ENCODE measurements around the gene GAS2L2. TPM values are rescaled to one million over a fixed set of nuclear protein-coding genes. Genes with fewer than 3 reads are reported as not detected.
"Not testable (repeated sequence)": the region's sequence is repeated elsewhere in the genome, so short reads cannot be mapped to it uniquely, and the experiment has no call there.

GAS2L2 gene
- total RNA-seq, 2 experiments from 2014 or later: not detected

DNA sequence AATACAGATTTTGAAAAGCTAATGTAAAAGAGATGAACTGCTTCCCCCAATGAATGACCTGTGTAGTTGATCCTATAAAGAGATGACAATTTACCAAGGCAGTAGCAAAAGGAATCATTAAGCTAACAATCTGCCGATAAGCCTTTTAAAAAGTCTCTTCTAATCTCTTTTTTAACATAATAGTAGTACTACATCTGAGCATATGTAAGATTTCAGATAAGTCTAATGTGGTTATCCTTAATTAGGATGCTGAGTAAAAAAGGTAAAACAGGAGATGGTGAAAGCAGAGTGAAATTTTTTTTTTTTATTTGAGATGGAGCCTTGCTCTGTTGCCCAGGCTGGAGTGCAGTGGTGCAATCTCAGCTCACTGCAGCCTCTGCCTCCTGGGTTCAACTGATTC is 47.8 kb downstream of the GAS2L2 start:
- H3K36me3 Mint-ChIP-seq: peaks cover 12% of the 10 kb centered on the region
- no peak overlapping the region for H3K27ac Mint-ChIP-seq
- no peak overlapping the region for H3K4me3 Mint-ChIP-seq
- intact Hi-C loops (cut with micrococcal nuclease): no loop called here
- POLR2A ChIA-PET: no interaction called here
- H3K27me3 Mint-ChIP-seq: no peaks in the 10 kb centered on the region
- peaks cover 3% of the 10 kb centered on the region for H3K9me3 Mint-ChIP-seq
- CTCF ChIA-PET: interaction anchor here (0.8 to 1.4 kb wide), 2 partner anchors 42 to 93 kb away, joined by 3 to 4 read pairs; no protein-coding TSS in a partner anchor
- no peak for DNase-seq
- peaks cover 27% of the 10 kb centered on the region for H3K4me1 Mint-ChIP-seq (ENCODE audit: low read depth)

DNA sequence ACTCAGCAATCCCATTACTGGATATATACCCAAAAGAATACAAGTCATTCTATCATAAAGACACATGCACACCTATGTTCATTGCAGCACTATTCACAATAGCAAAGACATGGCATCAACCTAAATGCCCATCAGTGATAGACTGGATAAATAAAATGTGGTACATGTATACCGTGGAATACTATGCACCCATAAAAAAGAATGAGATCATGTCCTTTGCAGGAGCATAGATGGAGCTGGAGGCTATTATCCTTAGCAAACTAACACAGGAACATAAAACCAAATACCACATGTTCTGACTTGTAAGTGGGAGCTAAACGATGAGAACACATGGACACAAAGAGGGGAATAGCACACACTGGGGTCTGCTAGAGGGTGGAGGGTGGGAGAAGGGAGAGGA is 49.7 kb downstream of the GAS2L2 start:
- H3K27me3 Mint-ChIP-seq; H3K9me3 Mint-ChIP-seq; intact Hi-C loops (cut with micrococcal nuclease); DNase-seq; CTCF ChIA-PET; H3K4me3 Mint-ChIP-seq; H3K27ac Mint-ChIP-seq; POLR2A ChIA-PET: not testable (repeated sequence)
- Mint-ChIP-seq H3K36me3 (peaks cover 10% of the 10 kb centered on the region), H3K4me1 (ENCODE audit: low read depth) (peaks cover 20% of the 10 kb centered on the region)

DNA sequence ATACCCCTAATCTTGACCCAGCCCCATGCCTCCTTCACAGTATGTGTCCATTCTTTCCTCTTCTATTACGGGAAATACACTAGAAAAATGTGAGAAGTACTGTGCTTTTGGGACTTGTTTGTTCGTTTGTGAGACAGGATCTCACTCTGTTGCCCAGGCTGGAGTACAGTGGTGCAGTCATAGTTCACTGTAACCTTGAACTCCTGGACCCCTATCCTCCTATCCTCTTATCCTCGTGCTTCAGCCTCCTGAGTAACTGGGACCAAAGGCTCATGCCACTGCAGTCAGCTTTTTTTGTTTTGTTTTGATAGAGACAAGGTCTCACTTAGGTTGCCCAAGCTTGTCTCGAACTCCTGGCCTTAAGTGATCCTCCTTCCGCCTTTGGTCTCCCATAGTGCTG is 51.5 kb downstream of the GAS2L2 start:
- ChIA-PET POLR2A (no interaction called here), CTCF (no interaction called here)
- Mint-ChIP-seq H3K9me3 (peaks cover 3% of the 10 kb centered on the region), H3K36me3 (peaks cover 15% of the 10 kb centered on the region), H3K4me3 (no peak overlapping the region), H3K27ac (no peak overlapping the region), H3K4me1 (ENCODE audit: low read depth) (peaks cover 8% of the 10 kb centered on the region), H3K27me3 (no peaks in the 10 kb centered on the region)
- no peak for DNase-seq
- intact Hi-C loops (cut with micrococcal nuclease): no loop called here

DNA sequence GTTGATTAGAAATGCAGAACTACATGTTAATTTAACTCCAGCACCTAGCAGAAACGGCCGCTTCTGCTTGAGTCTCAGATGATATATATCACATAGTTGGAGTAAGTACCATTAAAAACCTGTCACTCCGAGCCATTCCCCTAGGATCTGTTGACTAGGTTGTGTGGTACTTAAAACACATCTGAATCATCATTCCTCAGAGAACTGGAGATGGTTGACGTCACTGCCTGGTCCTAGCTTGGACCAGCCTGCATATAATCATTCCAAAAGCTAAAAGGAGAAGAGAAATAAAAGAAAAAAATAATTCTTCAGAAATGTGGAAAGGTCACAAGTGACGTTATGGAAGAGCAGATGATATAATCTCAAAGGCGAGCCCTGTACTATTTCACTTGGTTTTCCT is 52.9 kb downstream of the GAS2L2 start:
- H3K27ac Mint-ChIP-seq: no peak overlapping the region
- H3K27me3 Mint-ChIP-seq: no peaks in the 10 kb centered on the region
- H3K9me3 Mint-ChIP-seq: peaks cover 3% of the 10 kb centered on the region
- peaks cover 3% of the 10 kb centered on the region for H3K4me1 Mint-ChIP-seq (ENCODE audit: low read depth)
- POLR2A ChIA-PET: no interaction called here
- no peak for DNase-seq
- intact Hi-C loops (cut with micrococcal nuclease): no loop called here
- H3K4me3 Mint-ChIP-seq: no peak overlapping the region
- CTCF ChIA-PET: no interaction called here
- H3K36me3 Mint-ChIP-seq: peaks cover 22% of the 10 kb centered on the region

DNA sequence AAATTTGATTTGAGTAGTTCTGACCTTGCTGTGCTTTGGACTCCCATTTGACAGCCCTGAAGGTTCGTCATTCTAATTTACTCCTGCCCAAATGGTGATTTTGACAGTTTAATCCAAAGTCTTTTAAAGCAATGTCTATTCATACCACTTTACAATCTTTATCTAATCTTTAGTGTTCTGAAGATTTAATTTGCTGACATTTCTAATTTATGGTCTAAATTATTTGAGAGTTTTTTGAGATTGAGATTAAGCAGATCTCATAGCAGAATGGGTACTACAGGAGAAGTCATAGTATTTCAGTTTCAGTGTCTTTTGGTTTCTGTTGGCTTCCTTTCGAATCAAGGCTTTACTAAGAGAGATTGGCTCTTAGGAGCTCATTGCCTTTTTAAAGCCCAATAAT is 54.2 kb downstream of the GAS2L2 start:
- intact Hi-C loops (cut with micrococcal nuclease): no loop called here
- CTCF ChIA-PET: no interaction called here
- peaks cover 25% of the 10 kb centered on the region for H3K36me3 Mint-ChIP-seq
- H3K4me1 Mint-ChIP-seq (ENCODE audit: low read depth): no peaks in the 10 kb centered on the region
- no peaks in the 10 kb centered on the region for H3K27me3 Mint-ChIP-seq
- POLR2A ChIA-PET: no interaction called here
- H3K27ac Mint-ChIP-seq: no peak overlapping the region
- peaks cover 3% of the 10 kb centered on the region for H3K9me3 Mint-ChIP-seq
- no peak for DNase-seq
- no peak overlapping the region for H3K4me3 Mint-ChIP-seq

DNA sequence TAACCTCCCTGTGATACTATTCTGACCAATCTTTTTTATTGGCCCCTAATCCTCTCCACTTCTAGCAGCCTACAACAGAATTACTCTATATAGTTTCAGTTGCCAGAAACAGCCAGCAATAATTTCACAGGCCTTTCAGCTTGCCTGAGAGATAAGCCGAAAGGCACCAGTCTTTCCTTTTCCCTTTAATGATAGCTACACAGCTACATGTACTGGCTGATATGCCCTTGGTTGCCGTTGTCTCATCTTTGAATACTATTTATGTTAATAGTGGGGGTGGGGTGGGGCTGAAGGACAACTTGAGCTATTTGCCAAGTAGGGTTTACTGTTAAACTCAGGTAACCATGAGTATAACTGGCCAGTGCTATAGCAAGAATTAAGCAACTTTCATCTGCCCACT is 57.4 kb downstream of the GAS2L2 start:
- Mint-ChIP-seq H3K27me3 (no peaks in the 10 kb centered on the region), H3K36me3 (peaks cover 21% of the 10 kb centered on the region), H3K4me3 (no peak overlapping the region), H3K9me3 (no peaks in the 10 kb centered on the region), H3K27ac (no peak overlapping the region), H3K4me1 (ENCODE audit: low read depth) (no peaks in the 10 kb centered on the region)
- DNase-seq: no peak
- POLR2A ChIA-PET: no interaction called here
- intact Hi-C loops (cut with micrococcal nuclease): no loop called here
- CTCF ChIA-PET: interaction anchor here (1.0 kb wide), 1 partner anchor 52 kb away, joined by 4 read pairs; no protein-coding TSS in a partner anchor

DNA sequence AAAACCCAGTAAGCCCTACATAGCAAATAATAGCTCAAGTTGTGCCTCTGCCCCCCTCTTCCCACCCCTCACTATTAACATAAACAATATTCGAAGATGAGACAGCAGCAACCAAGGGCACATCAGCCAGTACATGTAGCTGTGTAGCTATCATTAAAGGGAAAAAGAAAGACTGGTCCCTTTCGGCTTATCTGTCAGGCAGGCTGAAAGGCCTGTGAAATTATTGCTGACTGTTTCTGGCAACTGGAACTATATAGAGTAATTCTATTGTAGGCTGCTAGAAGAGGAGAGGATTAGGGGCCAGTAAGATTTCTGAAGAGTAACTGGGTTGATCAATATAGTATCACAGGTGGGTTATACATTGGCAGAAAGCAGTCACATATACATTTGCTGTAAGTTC is 58.1 kb downstream of the GAS2L2 start:
- Mint-ChIP-seq H3K4me3 (no peak overlapping the region), H3K27me3 (no peaks in the 10 kb centered on the region), H3K9me3 (no peaks in the 10 kb centered on the region), H3K36me3 (peaks cover 25% of the 10 kb centered on the region), H3K4me1 (ENCODE audit: low read depth) (no peaks in the 10 kb centered on the region), H3K27ac (no peak overlapping the region)
- ChIA-PET CTCF (interaction anchor here (0.6 to 1.0 kb wide), 2 partner anchors 52 to 63 kb away, joined by 3 read pairs; no protein-coding TSS in a partner anchor), POLR2A (no interaction called here)
- DNase-seq: no peak
- intact Hi-C loops (cut with micrococcal nuclease): no loop called here

Other genes starting within 250 kb of the GAS2L2 start
- 10 to 100 TPM; 34.5 to 39.0 TPM for gene SLFN12L, start 215.6 kb downstream of the GAS2L2 start, total RNA-seq
- not detected for gene SLFN14, start 192.4 kb downstream of the GAS2L2 start, total RNA-seq
- 1 to 10 TPM; 4.9 to 6.0 TPM for gene PEX12, start 174.7 kb downstream of the GAS2L2 start, total RNA-seq
- gene AP2B1, start 165.9 kb downstream of the GAS2L2 start, total RNA-seq: 100 to 1,000 TPM; 187 to 192 TPM
- gene RASL10B, start 21.6 kb downstream of the GAS2L2 start, total RNA-seq: under 1 TPM; 0.26 to 0.73 TPM
- not detected for gene C17orf50, start 7.6 kb upstream of the GAS2L2 start, total RNA-seq
- not detected for gene MMP28, start 42.4 kb upstream of the GAS2L2 start, total RNA-seq
- gene TAF15, start 56.2 kb upstream of the GAS2L2 start, total RNA-seq: 100 to 1,000 TPM; 269 to 271 TPM
- gene HEATR9, start 115.7 kb upstream of the GAS2L2 start, total RNA-seq: under 1 TPM; 0.24 to 0.27 TPM
- 100 to 1,000 TPM; 120 to 133 TPM for gene CCL5, start 127.1 kb upstream of the GAS2L2 start, total RNA-seq
- 10 to 100 TPM; 10.4 to 10.6 TPM for gene RDM1, start 177.5 kb upstream of the GAS2L2 start, total RNA-seq
- not detected for gene LYZL6, start 190.5 kb upstream of the GAS2L2 start, total RNA-seq
- gene CCL16, start 228.3 kb upstream of the GAS2L2 start, total RNA-seq: not detected
- gene CCL14, start 233.5 kb upstream of the GAS2L2 start, total RNA-seq: not detected
- gene CCL15, start 248.3 kb upstream of the GAS2L2 start, total RNA-seq: not detected

Data from activated CD4-positive, alpha-beta memory T cell treated with anti-CD3 and anti-CD28 coated beads for 36 hours (primary cell).